Left forelimb (tissue), 1 donor: ENCODE data around the gene WDR5.

Experiments
- DNase-seq: peaks from one replicate; pipeline ENCODE4 v3.0.0-alpha.2; 2018; ENCODE audit warnings: low spot score

WDR5 gene

DNA sequence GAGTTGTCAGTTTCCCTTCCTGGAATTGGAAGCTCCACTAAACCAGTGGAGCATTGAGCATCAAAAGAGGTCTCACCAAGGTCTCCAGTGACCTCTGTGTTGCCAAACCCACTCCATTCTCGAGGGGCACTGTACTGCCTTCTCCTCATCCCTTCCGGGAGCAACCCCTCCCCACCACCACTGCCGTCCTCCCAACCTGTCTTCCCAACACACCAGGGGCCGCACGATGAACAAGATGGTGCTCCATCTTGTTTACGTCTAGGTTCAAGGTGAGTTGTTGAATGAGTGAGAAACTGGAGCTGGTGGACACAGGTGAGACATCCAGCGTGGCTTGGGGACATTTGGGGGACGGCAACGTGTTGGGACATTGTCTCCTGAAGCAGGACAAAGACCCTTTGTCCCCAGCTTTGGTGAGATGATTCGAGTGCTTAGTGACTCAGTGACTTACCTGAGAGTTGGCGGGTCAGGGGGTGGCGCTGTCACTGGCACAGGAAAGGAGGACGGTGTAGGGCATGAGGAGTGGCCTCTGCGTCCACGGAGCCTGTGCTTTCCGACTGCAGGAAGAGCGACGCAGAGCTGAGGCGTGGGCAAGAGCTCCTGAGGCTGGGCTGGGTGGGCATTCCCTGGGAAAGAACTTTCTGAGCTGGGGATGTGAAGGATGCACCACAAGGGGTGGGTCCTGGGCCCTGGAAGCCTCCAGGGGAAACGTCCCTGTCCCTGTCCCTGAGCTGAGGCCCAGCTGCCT lies 73.3 kb downstream of the WDR5 start:
- no peak for DNase-seq
